Retinal pigment epithelial cell (primary cell): ENCODE data around the gene MT1A.

Experiments used
- DNase-seq: peaks from one replicate; pipeline ENCODE4 v3.0.0-alpha.2; 2010; ENCODE audit warnings: low read depth
- H3K4me3 ChIP-seq: 2 replicates; pipeline ENCODE4 v1.5.1; 2011; ENCODE audit warnings: mild to moderate bottlenecking, low read length, control low read depth, moderate library complexity
- CTCF ChIP-seq: conservative IDR thresholded peaks from 2 replicates; pipeline ENCODE4 v1.5.1; 2011; ENCODE audit warnings: low read depth, low read length, control low read depth, inconsistent platforms

Gene MT1A

GRCh38 chr16:56683424-56684172, 45.1 kb downstream of the MT1A start:
- no peak for DNase-seq
- TF ChIP-seq CTCF = no peak
- no peak overlapping the region for H3K4me3 ChIP-seq

GRCh38 chr16:56684256-56684925, 45.9 kb downstream of the MT1A start:
- H3K4me3 ChIP-seq = no peak overlapping the region
- no peak for TF ChIP-seq CTCF
- DNase-seq = no peak

GRCh38 chr16:56684926-56685590, 46.6 kb downstream of the MT1A start:
- H3K4me3 ChIP-seq = no peak overlapping the region
- no peak for TF ChIP-seq CTCF
- DNase-seq = no peak

DNA sequence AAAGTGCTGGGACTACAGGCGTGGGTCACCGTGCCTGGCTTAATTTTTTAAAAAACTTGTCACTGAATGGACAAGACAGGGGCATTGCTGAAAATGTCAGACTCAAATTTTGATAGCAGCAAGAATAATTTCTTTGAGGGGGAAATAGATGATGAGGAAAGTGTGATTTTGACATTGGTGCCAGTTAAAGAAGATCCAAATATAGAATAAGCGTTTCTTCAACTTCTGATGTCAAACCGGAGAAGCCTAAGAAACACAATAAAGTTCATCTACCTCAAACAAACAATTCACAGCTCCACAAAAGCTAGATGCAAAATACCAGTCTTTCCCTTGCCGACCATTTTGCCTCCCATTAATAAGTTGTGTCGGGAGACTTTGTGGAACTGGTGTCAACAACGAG, 48.3 kb downstream of the MT1A start:
- no peak for TF ChIP-seq CTCF
- DNase-seq = no peak
- no peak overlapping the region for H3K4me3 ChIP-seq

- no peak overlapping the region for H3K4me3 ChIP-seq
- DNase-seq = no peak
- TF ChIP-seq CTCF = no peak
These were observed 50.3 kb downstream of the MT1A start for GRCh38 chr16:56688762-56689161.

DNA sequence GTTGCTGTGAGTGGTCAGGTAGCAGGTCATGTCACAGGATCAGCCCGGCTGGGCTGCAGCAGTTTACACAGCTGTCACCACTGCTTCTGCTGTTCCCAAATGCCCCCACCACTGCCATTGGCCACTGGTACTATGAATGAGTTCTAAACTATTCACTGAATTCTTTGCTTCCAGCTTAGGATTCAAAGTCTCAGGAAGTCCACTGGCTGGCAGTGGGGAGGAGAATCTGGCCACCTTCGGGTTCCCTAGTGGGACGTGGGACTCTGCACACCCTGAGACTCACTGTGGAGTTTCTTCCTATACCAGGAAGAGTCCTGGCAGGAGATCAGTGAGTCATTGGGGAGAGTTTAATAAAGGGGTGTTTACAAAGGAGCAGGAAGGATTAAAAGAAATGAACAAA, 50.7 kb downstream of the MT1A start:
- DNase-seq = no peak
- no peak overlapping the region for H3K4me3 ChIP-seq
- no peak for TF ChIP-seq CTCF
